HEK293 (cell line): ENCODE results near the gene FAM20B.

Experiments used
- OSR2 ChIP-seq: fragments of 450-650 bp; formaldehyde crosslinking; IDR thresholded peaks from 2 replicates; pipeline ENCODE4 v1.5.1; 2016; ENCODE audit warnings: missing biosample characterization, missing genetic modification characterization
- ZNF416 ChIP-seq: fragments of 450-650 bp; formaldehyde crosslinking; IDR thresholded peaks from 2 replicates; pipeline ENCODE4 v1.5.1; 2016; ENCODE audit warnings: missing biosample characterization, missing genetic modification characterization
- ZNF433 ChIP-seq: fragments of 450-650 bp; formaldehyde crosslinking; IDR thresholded peaks from 2 replicates; pipeline ENCODE4 v1.5.1; 2016; ENCODE audit warnings: missing biosample characterization, missing genetic modification characterization, low read depth
- ZNF768 ChIP-seq: fragments of 450-650 bp; formaldehyde crosslinking; IDR thresholded peaks from 2 replicates; pipeline ENCODE4 v1.5.1; 2018; ENCODE audit warnings: missing biosample characterization, mild to moderate bottlenecking, missing genetic modification characterization
- ZNF777 ChIP-seq: fragments of 450-650 bp; formaldehyde crosslinking; IDR thresholded peaks from 2 replicates; pipeline ENCODE4 v1.5.1; 2017; ENCODE audit warnings: missing biosample characterization, missing genetic modification characterization, borderline replicate concordance
- TF ChIP-seq, protein P1 (sequence below): fragments of 450-650 bp; formaldehyde crosslinking; IDR thresholded peaks from 2 replicates; pipeline ENCODE4 v1.5.1; 2016; ENCODE audit warnings: missing biosample characterization, missing genetic modification characterization
- TF ChIP-seq, protein P2 (sequence below): fragments of 450-650 bp; formaldehyde crosslinking; IDR thresholded peaks from 2 replicates; pipeline ENCODE4 v1.5.1; 2017; ENCODE audit warnings: missing biosample characterization, missing genetic modification characterization
- TF ChIP-seq, protein P3 (sequence below): fragments of 450-650 bp; formaldehyde crosslinking; IDR thresholded peaks from 2 replicates; pipeline ENCODE4 v1.5.1; 2016; ENCODE audit warnings: missing biosample characterization, missing genetic modification characterization
- TF ChIP-seq, protein P4 (sequence below): fragments of 450-650 bp; formaldehyde crosslinking; IDR thresholded peaks from 2 replicates; pipeline ENCODE4 v1.5.1; 2016; ENCODE audit warnings: missing biosample characterization, missing genetic modification characterization
- TF ChIP-seq, protein P5 (sequence below): fragments of 450-650 bp; formaldehyde crosslinking; IDR thresholded peaks from 2 replicates; pipeline ENCODE4 v1.5.1; 2016; ENCODE audit warnings: missing biosample characterization, missing genetic modification characterization

DNA sequence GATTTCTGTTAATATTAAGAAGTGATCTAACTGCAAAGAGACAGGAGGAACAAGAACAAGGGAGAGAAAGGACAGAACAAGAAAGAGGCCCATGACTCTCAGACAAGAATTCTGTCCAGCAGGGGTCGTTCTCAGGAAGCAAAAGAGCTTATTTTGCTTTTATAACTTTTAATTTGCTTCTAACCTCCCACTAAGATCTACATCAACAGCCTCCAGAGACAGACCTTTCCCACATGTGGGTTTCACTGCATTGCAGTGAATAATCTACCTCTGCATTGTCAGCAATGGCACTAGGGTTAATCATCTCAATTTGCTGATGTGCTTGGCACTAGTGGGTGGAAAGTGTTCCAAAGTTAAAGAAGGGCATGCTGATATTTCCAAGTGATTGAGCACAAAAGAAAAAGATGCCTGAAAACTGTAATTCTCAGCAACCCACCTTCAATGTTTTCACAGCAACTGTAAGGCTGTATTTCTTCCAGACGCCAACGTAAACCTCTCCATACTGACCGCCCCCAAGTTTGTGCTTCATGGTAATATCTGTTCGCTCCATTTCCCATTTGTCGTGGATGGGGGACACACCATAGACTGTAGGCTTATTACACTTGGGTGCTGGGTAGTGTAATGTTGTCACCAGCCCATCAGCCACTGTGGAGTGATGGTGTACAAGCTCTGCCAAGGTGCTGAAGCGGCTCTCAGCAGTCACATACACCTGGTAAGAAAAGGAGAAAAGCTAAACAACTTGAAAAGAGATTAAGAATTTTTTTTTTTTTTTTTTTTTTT lies 95.7 kb downstream of the FAM20B start:
- TF ChIP-seq, protein P1, sequence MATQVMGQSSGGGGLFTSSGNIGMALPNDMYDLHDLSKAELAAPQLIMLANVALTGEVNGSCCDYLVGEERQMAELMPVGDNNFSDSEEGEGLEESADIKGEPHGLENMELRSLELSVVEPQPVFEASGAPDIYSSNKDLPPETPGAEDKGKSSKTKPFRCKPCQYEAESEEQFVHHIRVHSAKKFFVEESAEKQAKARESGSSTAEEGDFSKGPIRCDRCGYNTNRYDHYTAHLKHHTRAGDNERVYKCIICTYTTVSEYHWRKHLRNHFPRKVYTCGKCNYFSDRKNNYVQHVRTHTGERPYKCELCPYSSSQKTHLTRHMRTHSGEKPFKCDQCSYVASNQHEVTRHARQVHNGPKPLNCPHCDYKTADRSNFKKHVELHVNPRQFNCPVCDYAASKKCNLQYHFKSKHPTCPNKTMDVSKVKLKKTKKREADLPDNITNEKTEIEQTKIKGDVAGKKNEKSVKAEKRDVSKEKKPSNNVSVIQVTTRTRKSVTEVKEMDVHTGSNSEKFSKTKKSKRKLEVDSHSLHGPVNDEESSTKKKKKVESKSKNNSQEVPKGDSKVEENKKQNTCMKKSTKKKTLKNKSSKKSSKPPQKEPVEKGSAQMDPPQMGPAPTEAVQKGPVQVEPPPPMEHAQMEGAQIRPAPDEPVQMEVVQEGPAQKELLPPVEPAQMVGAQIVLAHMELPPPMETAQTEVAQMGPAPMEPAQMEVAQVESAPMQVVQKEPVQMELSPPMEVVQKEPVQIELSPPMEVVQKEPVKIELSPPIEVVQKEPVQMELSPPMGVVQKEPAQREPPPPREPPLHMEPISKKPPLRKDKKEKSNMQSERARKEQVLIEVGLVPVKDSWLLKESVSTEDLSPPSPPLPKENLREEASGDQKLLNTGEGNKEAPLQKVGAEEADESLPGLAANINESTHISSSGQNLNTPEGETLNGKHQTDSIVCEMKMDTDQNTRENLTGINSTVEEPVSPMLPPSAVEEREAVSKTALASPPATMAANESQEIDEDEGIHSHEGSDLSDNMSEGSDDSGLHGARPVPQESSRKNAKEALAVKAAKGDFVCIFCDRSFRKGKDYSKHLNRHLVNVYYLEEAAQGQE = no peak
- no peak for TF ChIP-seq ZNF777 (tag by site-specific recombination)
- TF ChIP-seq ZNF768 = no peak
- TF ChIP-seq, protein P2, sequence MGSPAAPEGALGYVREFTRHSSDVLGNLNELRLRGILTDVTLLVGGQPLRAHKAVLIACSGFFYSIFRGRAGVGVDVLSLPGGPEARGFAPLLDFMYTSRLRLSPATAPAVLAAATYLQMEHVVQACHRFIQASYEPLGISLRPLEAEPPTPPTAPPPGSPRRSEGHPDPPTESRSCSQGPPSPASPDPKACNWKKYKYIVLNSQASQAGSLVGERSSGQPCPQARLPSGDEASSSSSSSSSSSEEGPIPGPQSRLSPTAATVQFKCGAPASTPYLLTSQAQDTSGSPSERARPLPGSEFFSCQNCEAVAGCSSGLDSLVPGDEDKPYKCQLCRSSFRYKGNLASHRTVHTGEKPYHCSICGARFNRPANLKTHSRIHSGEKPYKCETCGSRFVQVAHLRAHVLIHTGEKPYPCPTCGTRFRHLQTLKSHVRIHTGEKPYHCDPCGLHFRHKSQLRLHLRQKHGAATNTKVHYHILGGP = no peak
- TF ChIP-seq, protein P3, sequence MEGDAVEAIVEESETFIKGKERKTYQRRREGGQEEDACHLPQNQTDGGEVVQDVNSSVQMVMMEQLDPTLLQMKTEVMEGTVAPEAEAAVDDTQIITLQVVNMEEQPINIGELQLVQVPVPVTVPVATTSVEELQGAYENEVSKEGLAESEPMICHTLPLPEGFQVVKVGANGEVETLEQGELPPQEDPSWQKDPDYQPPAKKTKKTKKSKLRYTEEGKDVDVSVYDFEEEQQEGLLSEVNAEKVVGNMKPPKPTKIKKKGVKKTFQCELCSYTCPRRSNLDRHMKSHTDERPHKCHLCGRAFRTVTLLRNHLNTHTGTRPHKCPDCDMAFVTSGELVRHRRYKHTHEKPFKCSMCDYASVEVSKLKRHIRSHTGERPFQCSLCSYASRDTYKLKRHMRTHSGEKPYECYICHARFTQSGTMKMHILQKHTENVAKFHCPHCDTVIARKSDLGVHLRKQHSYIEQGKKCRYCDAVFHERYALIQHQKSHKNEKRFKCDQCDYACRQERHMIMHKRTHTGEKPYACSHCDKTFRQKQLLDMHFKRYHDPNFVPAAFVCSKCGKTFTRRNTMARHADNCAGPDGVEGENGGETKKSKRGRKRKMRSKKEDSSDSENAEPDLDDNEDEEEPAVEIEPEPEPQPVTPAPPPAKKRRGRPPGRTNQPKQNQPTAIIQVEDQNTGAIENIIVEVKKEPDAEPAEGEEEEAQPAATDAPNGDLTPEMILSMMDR = 0 out of 2 replicates have a peak, but pooled peaks have one; percentile 30
- TF ChIP-seq OSR2 (tag by site-specific recombination) = no peak
- TF ChIP-seq, protein P4, sequence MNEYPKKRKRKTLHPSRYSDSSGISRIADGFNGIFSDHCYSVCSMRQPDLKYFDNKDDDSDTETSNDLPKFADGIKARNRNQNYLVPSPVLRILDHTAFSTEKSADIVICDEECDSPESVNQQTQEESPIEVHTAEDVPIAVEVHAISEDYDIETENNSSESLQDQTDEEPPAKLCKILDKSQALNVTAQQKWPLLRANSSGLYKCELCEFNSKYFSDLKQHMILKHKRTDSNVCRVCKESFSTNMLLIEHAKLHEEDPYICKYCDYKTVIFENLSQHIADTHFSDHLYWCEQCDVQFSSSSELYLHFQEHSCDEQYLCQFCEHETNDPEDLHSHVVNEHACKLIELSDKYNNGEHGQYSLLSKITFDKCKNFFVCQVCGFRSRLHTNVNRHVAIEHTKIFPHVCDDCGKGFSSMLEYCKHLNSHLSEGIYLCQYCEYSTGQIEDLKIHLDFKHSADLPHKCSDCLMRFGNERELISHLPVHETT (tag by site-specific recombination) = no peak
- TF ChIP-seq ZNF416 (tag by site-specific recombination) = no peak
- TF ChIP-seq, protein P5, sequence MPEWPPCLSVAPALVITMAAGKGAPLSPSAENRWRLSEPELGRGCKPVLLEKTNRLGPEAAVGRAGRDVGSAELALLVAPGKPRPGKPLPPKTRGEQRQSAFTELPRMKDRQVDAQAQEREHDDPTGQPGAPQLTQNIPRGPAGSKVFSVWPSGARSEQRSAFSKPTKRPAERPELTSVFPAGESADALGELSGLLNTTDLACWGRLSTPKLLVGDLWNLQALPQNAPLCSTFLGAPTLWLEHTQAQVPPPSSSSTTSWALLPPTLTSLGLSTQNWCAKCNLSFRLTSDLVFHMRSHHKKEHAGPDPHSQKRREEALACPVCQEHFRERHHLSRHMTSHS = no peak
- no peak for TF ChIP-seq ZNF433 (tag by site-specific recombination)
